Suprapubic skin (tissue), 4 donors: ENCODE measurements around the gene RAB3D.

ENCODE experiments used
- CTCF ChIP-seq, 2 donors: fragments of 200-600 bp in 1 of 2; fragments of 450-650 bp in 1 of 2; sonication (generic) in 1 of 2; IDR thresholded peaks; one replicate each; pipeline ENCODE4 v1.5.1; 2016 to 2019; ENCODE audit warnings: antibody characterized with exemption in 2 of 2, mild to moderate bottlenecking in 1 of 2, moderate library complexity in 1 of 2
- POLR2A ChIP-seq, 2 donors: fragments of 450-650 bp; IDR thresholded peaks; one replicate each; pipeline ENCODE4 v1.6.1; 2017; ENCODE audit warnings: antibody characterized with exemption in 2 of 2, mild to moderate bottlenecking in 2 of 2, moderate library complexity in 2 of 2
- POLR2AphosphoS5 ChIP-seq, 3 donors: sonication (generic); formaldehyde crosslinking; IDR thresholded peaks; one replicate each; pipeline ENCODE4 v1.6.1; 2017; ENCODE audit warnings: antibody characterized with exemption in 3 of 3

- TF ChIP-seq CTCF (IDR thresholded peaks at IDR 0.05) (no peak), POLR2AphosphoS5 (IDR thresholded peaks at IDR 0.05) (no peak), POLR2A (IDR thresholded peaks at IDR 0.05) (no peak)
Measured at GRCh38 chr19:11384778-11385129, 45.3 kb upstream of the RAB3D start.
